A673 (cell line): ENCODE measurements around the gene ANKS1B. TPM values are rescaled to one million over a fixed set of nuclear protein-coding genes. Genes with fewer than 3 reads are reported as not detected.

Experiments used
- BruUV-seq: library from RNA; stranded (reverse); fragments of 400-500 nt; replicated peaks from 2 replicates; lab custom pipeline; 2021; lab: Mats Ljungman, UMichigan
- CTCF ChIA-PET: fragments of 300-600 bp; sonication (Branson Sonifier 250); formaldehyde crosslinking; loops from one replicate; lab custom pipeline; 2022; ENCODE audit warnings: antibody characterized with exemption; lab: Charles Lee
- POLR2A ChIA-PET: fragments of 300-600 bp; sonication (Branson Sonifier 250); formaldehyde crosslinking; loops from one replicate; lab custom pipeline; 2022; ENCODE audit warnings: antibody characterized with exemption; ENCODE audit not compliant: low non-redundant PET; lab: Charles Lee
- DNase-seq: peaks from one replicate; pipeline ENCODE4 v3.0.0-alpha.2; 2015; ENCODE audit warnings: low spot score
- H3K27ac ChIP-seq: fragments of 200-600 bp; sonication (generic); 2 replicates; pipeline ENCODE4 v1.5.1; 2016; ENCODE audit warnings: mixed run types, low read depth, mild to moderate bottlenecking, mixed read lengths, antibody characterized with exemption, low read length; ENCODE audit not compliant: poor library complexity, severe bottlenecking
- H3K27me3 ChIP-seq: fragments of 200-600 bp; sonication (generic); replicated peaks from 2 replicates; pipeline ENCODE4 v1.6.1; 2017; ENCODE audit warnings: mixed run types, low read depth, mild to moderate bottlenecking, mixed read lengths, antibody characterized with exemption, low read length; ENCODE audit not compliant: insufficient read depth, poor library complexity
- H3K36me3 ChIP-seq: fragments of 200-600 bp; sonication (generic); 2 replicates; pipeline ENCODE4 v1.6.1; 2016; ENCODE audit warnings: mixed run types, mild to moderate bottlenecking, mixed read lengths, antibody characterized with exemption, low read length; ENCODE audit not compliant: insufficient read depth, poor library complexity, severe bottlenecking
- H3K4me1 ChIP-seq: fragments of 200-600 bp; sonication (generic); 2 replicates; pipeline ENCODE4 v1.6.1; 2017; ENCODE audit warnings: mixed run types, mild to moderate bottlenecking, mixed read lengths, antibody characterized with exemption, low read length; ENCODE audit not compliant: insufficient read depth, poor library complexity, severe bottlenecking
- H3K4me3 ChIP-seq: fragments of 200-600 bp; sonication (generic); 2 replicates; pipeline ENCODE4 v1.5.1; 2016; ENCODE audit warnings: low read depth, mixed run types, mild to moderate bottlenecking, mixed read lengths, low read length; ENCODE audit not compliant: poor library complexity, severe bottlenecking
- H3K9me3 ChIP-seq: fragments of 200-600 bp; sonication (generic); 2 replicates; pipeline ENCODE4 v1.6.1; 2016; ENCODE audit warnings: mixed run types, low read depth, mild to moderate bottlenecking, mixed read lengths, antibody characterized with exemption, low read length; ENCODE audit not compliant: poor library complexity, severe bottlenecking
- CTCF ChIP-seq: fragments of 300-800, 200-600 bp; sonication (generic); conservative IDR thresholded peaks from 2 replicates; pipeline ENCODE4 v1.5.1; 2017; ENCODE audit warnings: low read depth, mild to moderate bottlenecking, antibody characterized with exemption, low read length, moderate library complexity, mixed read lengths
- EZH2 ChIP-seq: fragments of 200-600 bp; sonication (generic); IDR thresholded peaks from 2 replicates; pipeline ENCODE4 v1.6.1; 2017; ENCODE audit warnings: borderline replicate concordance, low read depth, mild to moderate bottlenecking, mixed read lengths, antibody characterized with exemption, low read length; ENCODE audit not compliant: poor library complexity, severe bottlenecking
- intact Hi-C: fragments of 100-400 bp; cut with micrococcal nuclease; formaldehyde crosslinking; loops from one replicate; pipeline ENCODE4 v1.10.0; 2022; ENCODE audit not compliant: unreplicated experiment
- total RNA-seq: library from RNA; stranded (reverse); gene quantifications from 2 replicates; pipeline ENCODE4 v1.2.3, GENCODE V29; 2021

The ANKS1B gene
- total RNA-seq, 1 experiment from 2014 or later = 0.99 TPM

- no peaks in the 10 kb centered on the region for H3K36me3 ChIP-seq
- H3K9me3 ChIP-seq = peaks cover 16% of the 10 kb centered on the region
- peaks cover 5% of the 10 kb centered on the region for H3K27me3 ChIP-seq
- no peak overlapping the region for H3K4me3 ChIP-seq
- intact Hi-C loops = no loop called here
- H3K4me1 ChIP-seq = no peaks in the 10 kb centered on the region
- BruUV-seq = no TSS peak
- TF ChIP-seq EZH2 = no peak
- no peak for TF ChIP-seq CTCF
- DNase-seq = no peak
- ChIA-PET POLR2A (no interaction called here), CTCF (no interaction called here)
- no peak overlapping the region for H3K27ac ChIP-seq
These were observed 771.7 kb downstream of the ANKS1B start for GRCh38 chr12:99213047-99213446.

- DNase-seq = no peak
- CTCF ChIA-PET = no interaction called here
- no TSS peak for BruUV-seq
- Histone ChIP-seq H3K4me1 (no peaks in the 10 kb centered on the region), H3K9me3 (peaks cover 16% of the 10 kb centered on the region), H3K27ac (no peak overlapping the region), H3K27me3 (peaks cover under 1% of the 10 kb centered on the region), H3K36me3 (no peaks in the 10 kb centered on the region), H3K4me3 (no peak overlapping the region)
- no peak for TF ChIP-seq CTCF
- TF ChIP-seq EZH2 = no peak
- intact Hi-C loops = no loop called here
- POLR2A ChIA-PET = no interaction called here
These were observed 772.5 kb downstream of the ANKS1B start for GRCh38 chr12:99212275-99212674.

GRCh38 chr12:99205111-99205510 is 779.6 kb downstream of the ANKS1B start:
- BruUV-seq = no TSS peak
- H3K4me3 ChIP-seq = no peak overlapping the region
- no peak for TF ChIP-seq EZH2
- no peak for TF ChIP-seq CTCF
- ChIA-PET POLR2A (no interaction called here), CTCF (no interaction called here)
- intact Hi-C loops = no loop called here
- peaks cover 40% of the 10 kb centered on the region for H3K27me3 ChIP-seq
- no peaks in the 10 kb centered on the region for H3K4me1 ChIP-seq
- H3K27ac ChIP-seq = no peak overlapping the region
- peaks cover 10% of the 10 kb centered on the region for H3K9me3 ChIP-seq
- DNase-seq = no peak
- H3K36me3 ChIP-seq = no peaks in the 10 kb centered on the region
